ENCODE results near the gene KRTAP5-2.

GRCh38 chr11:1641096-1641495, 43.0 kb upstream of the KRTAP5-2 start:
- no peak for TF ChIP-seq POLR2A (IDR thresholded peaks at IDR 0.05; ENCODE audit: low read length)
- no peak for TF ChIP-seq GATA1 (IDR thresholded peaks at IDR 0.05; ENCODE audit: low read depth, low read length)
